ENCODE measurements around the gene PRUNE2.
"Not testable (repeated sequence)": the region's sequence is repeated elsewhere in the genome, so short reads cannot be mapped to it uniquely, and the experiment has no call there.

PRUNE2 gene

GRCh38 chr9:76610011-76610352, 295.9 kb downstream of the PRUNE2 start:
- in situ Hi-C loops (cut with MboI; ENCODE audit: low sequenced_read_pairs), result no loop called here

GRCh38 chr9:76609285-76610010, 296.5 kb downstream of the PRUNE2 start:
- in situ Hi-C loops (cut with MboI; ENCODE audit: low sequenced_read_pairs), result no loop called here

- in situ Hi-C loops (cut with MboI; ENCODE audit: low sequenced_read_pairs), result no loop called here
These were observed 297.2 kb downstream of the PRUNE2 start for GRCh38 chr9:76608575-76609273.

- in situ Hi-C loops (cut with MboI; ENCODE audit: low sequenced_read_pairs), result no loop called here
These were observed 298.0 kb downstream of the PRUNE2 start for GRCh38 chr9:76607730-76608436.

GRCh38 chr9:76605321-76605900, 300.5 kb downstream of the PRUNE2 start:
- in situ Hi-C loops (cut with MboI; ENCODE audit: low sequenced_read_pairs), result no loop called here

GRCh38 chr9:76603931-76604570, 301.9 kb downstream of the PRUNE2 start:
- in situ Hi-C loops (cut with MboI; ENCODE audit: low sequenced_read_pairs), result no loop called here

GRCh38 chr9:76603448-76603895, 302.4 kb downstream of the PRUNE2 start:
- in situ Hi-C loops (cut with MboI; ENCODE audit: low sequenced_read_pairs), result no loop called here

- in situ Hi-C loops (cut with MboI; ENCODE audit: low sequenced_read_pairs), result no loop called here
These were observed 303.7 kb downstream of the PRUNE2 start for GRCh38 chr9:76602199-76602598.

- in situ Hi-C loops (cut with MboI; ENCODE audit: low sequenced_read_pairs), result no loop called here
These were observed 305.8 kb downstream of the PRUNE2 start for GRCh38 chr9:76600007-76600615.

GRCh38 chr9:76598981-76599380, 306.9 kb downstream of the PRUNE2 start:
- in situ Hi-C loops (cut with MboI; ENCODE audit: low sequenced_read_pairs), result no loop called here

GRCh38 chr9:76595645-76596044, 310.3 kb downstream of the PRUNE2 start:
- in situ Hi-C loops (cut with MboI; ENCODE audit: low sequenced_read_pairs), result no loop called here

- in situ Hi-C loops (cut with MboI; ENCODE audit: low sequenced_read_pairs), result no loop called here
These were observed 311.0 kb downstream of the PRUNE2 start for GRCh38 chr9:76594764-76595424.

GRCh38 chr9:76593961-76594735, 311.8 kb downstream of the PRUNE2 start:
- in situ Hi-C loops (cut with MboI; ENCODE audit: low sequenced_read_pairs), result not testable (repeated sequence)

- in situ Hi-C loops (cut with MboI; ENCODE audit: low sequenced_read_pairs), result no loop called here
These were observed 313.0 kb downstream of the PRUNE2 start for GRCh38 chr9:76592974-76593347.

GRCh38 chr9:76592091-76592973, 313.6 kb downstream of the PRUNE2 start:
- in situ Hi-C loops (cut with MboI; ENCODE audit: low sequenced_read_pairs), result no loop called here

GRCh38 chr9:76591256-76591950, 314.5 kb downstream of the PRUNE2 start:
- in situ Hi-C loops (cut with MboI; ENCODE audit: low sequenced_read_pairs), result no loop called here

- in situ Hi-C loops (cut with MboI; ENCODE audit: low sequenced_read_pairs), result no loop called here
These were observed 317.6 kb downstream of the PRUNE2 start for GRCh38 chr9:76588316-76588715.
